Tibial nerve (tissue), 4 donors: ENCODE data around the gene STIMATE.

Experiments
- EP300 ChIP-seq, 2 donors: sonication (generic); formaldehyde crosslinking; IDR thresholded peaks; one replicate each; pipeline ENCODE4 v1.6.1; 2017; ENCODE audit warnings: antibody characterized with exemption in 2 of 2, mild to moderate bottlenecking in 1 of 2
- POLR2A ChIP-seq, 2 donors: fragments of 450-650 bp; IDR thresholded peaks; one replicate each; pipeline ENCODE4 v1.6.1; 2017; ENCODE audit warnings: antibody characterized with exemption in 2 of 2, mild to moderate bottlenecking in 2 of 2, moderate library complexity in 2 of 2
- TF ChIP-seq, protein P1 (sequence below), 5 experiments: fragments of 200-600 bp in 3 of 5; fragments of 450-650 bp in 2 of 5; sonication (generic) in 3 of 5; IDR thresholded peaks; one replicate each; pipeline ENCODE4 v1.5.1; 2016 to 2019; ENCODE audit warnings: antibody characterized with exemption in 5 of 5, mild to moderate bottlenecking in 3 of 5, moderate library complexity in 2 of 5

DNA sequence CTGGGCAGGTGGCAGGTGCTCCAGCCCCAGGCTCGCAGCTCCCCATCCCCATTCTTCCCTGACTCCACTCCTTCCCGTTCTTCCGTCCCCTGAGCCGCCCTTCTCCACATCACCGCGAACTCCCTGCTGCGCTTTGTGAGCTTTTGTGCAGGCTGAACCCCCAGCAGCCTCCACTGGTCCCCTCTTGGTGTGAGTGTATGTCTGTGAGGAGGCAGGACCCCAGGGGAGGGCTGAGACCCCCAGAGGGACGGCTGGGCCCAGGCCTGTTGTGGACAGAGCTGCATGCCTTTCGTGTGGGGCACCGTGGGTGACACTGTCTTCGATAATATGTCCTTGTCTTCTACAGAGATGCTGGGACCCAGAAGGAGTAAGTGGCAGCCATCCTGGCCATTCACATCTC lies 110.1 kb downstream of the STIMATE start:
- TF ChIP-seq, protein P1, sequence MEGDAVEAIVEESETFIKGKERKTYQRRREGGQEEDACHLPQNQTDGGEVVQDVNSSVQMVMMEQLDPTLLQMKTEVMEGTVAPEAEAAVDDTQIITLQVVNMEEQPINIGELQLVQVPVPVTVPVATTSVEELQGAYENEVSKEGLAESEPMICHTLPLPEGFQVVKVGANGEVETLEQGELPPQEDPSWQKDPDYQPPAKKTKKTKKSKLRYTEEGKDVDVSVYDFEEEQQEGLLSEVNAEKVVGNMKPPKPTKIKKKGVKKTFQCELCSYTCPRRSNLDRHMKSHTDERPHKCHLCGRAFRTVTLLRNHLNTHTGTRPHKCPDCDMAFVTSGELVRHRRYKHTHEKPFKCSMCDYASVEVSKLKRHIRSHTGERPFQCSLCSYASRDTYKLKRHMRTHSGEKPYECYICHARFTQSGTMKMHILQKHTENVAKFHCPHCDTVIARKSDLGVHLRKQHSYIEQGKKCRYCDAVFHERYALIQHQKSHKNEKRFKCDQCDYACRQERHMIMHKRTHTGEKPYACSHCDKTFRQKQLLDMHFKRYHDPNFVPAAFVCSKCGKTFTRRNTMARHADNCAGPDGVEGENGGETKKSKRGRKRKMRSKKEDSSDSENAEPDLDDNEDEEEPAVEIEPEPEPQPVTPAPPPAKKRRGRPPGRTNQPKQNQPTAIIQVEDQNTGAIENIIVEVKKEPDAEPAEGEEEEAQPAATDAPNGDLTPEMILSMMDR (IDR thresholded peaks at IDR 0.05), result no peak
- TF ChIP-seq POLR2A (IDR thresholded peaks at IDR 0.05) (no peak), EP300 (IDR thresholded peaks at IDR 0.05) (no peak)
